Body of pancreas (tissue), 4 donors: ENCODE measurements around the gene RAD51D.

Experiments
- CTCF ChIP-seq, 7 experiments: fragments of 450-650 bp in 4 of 7; fragments of 200-600 bp in 3 of 7; sonication (generic) in 3 of 7; IDR thresholded peaks; one replicate each; pipeline ENCODE4 v1.5.1; 2016 to 2019; ENCODE audit warnings: antibody characterized with exemption in 7 of 7
- POLR2A ChIP-seq, 3 donors: fragments of 450-650 bp; IDR thresholded peaks; one replicate each; pipeline ENCODE4 v1.6.1; 2016; ENCODE audit warnings: antibody characterized with exemption in 3 of 3, mild to moderate bottlenecking in 2 of 3

- no peak for TF ChIP-seq CTCF (IDR thresholded peaks at IDR 0.05)
- TF ChIP-seq POLR2A (IDR thresholded peaks at IDR 0.05): no peak
Observed at GRCh38 chr17:35082073-35082657, 37.5 kb downstream of the RAD51D start.
